Central memory CD4-positive, alpha-beta T cell (primary cell): ENCODE results near the gene GPR155.
"Not testable (repeated sequence)": the region's sequence is repeated elsewhere in the genome, so short reads cannot be mapped to it uniquely, and the experiment has no call there.

Source experiments
- DNase-seq: peaks from one replicate; pipeline ENCODE4 v3.0.0; 2022

GPR155 gene

GRCh38 chr2:174491947-174492346, 5.1 kb upstream of the GPR155 start:
- no peak for DNase-seq

- DNase-seq, result peak; percentile 26
Measured at GRCh38 chr2:174490051-174490450, 3.2 kb upstream of the GPR155 start.

GRCh38 chr2:174489520-174489919, 2.7 kb upstream of the GPR155 start:
- DNase-seq, result peak; percentile 53

GRCh38 chr2:174487820-174488162, 962 bp upstream of the GPR155 start:
- no peak for DNase-seq

- DNase-seq, result peak; percentile 77
Measured at GRCh38 chr2:174487108-174487819, 435 bp upstream of the GPR155 start.

- peak; percentile 21 for DNase-seq
Measured at GRCh38 chr2:174485788-174486562, 854 bp downstream of the GPR155 start.

- DNase-seq, result not testable (repeated sequence)
Measured at GRCh38 chr2:174485045-174485444, 1.8 kb downstream of the GPR155 start.

GRCh38 chr2:174484573-174484972, 2.3 kb downstream of the GPR155 start:
- DNase-seq, result no peak

- DNase-seq, result no peak
Measured at GRCh38 chr2:174482854-174483253, 4.0 kb downstream of the GPR155 start.

GRCh38 chr2:174477759-174478158, 9.1 kb downstream of the GPR155 start:
- DNase-seq, result no peak

GRCh38 chr2:174473796-174474195, 13.0 kb downstream of the GPR155 start:
- no peak for DNase-seq

GRCh38 chr2:174465327-174465726, 21.5 kb downstream of the GPR155 start:
- DNase-seq, result no peak

- no peak for DNase-seq
Measured at GRCh38 chr2:174461221-174461620, 25.6 kb downstream of the GPR155 start.

- no peak for DNase-seq
Measured at GRCh38 chr2:174454566-174454965, 32.3 kb downstream of the GPR155 start.

GRCh38 chr2:174450021-174450816, 36.6 kb downstream of the GPR155 start:
- DNase-seq, result no peak

GRCh38 chr2:174449033-174449432, 37.8 kb downstream of the GPR155 start:
- no peak for DNase-seq

GRCh38 chr2:174446531-174446930, 40.3 kb downstream of the GPR155 start:
- DNase-seq, result no peak

- DNase-seq, result no peak
Measured at GRCh38 chr2:174445248-174445647, 41.6 kb downstream of the GPR155 start.

GRCh38 chr2:174444761-174445160, 42.1 kb downstream of the GPR155 start:
- no peak for DNase-seq

- DNase-seq, result no peak
Measured at GRCh38 chr2:174442546-174443510, 44.0 kb downstream of the GPR155 start.

GRCh38 chr2:174439950-174440349, 46.9 kb downstream of the GPR155 start:
- no peak for DNase-seq

GRCh38 chr2:174439323-174439722, 47.5 kb downstream of the GPR155 start:
- DNase-seq, result no peak
